GM12865 (cell line): ENCODE measurements around the gene RBM33.

Experiments
- DNase-seq: peaks from one replicate; pipeline ENCODE4 v3.0.0; 2010; ENCODE audit warnings: low read depth
- H3K4me3 ChIP-seq: 2 replicates; pipeline ENCODE4 v1.5.1; 2011; ENCODE audit warnings: mild to moderate bottlenecking, low read depth, low read length, control low read depth
- CTCF ChIP-seq: IDR thresholded peaks from 2 replicates; pipeline ENCODE4 v1.5.1; 2011; ENCODE audit warnings: low read length, control low read depth, low read depth, inconsistent platforms; ENCODE audit not compliant: insufficient read depth; ENCODE audit errors: missing control alignments

RBM33 gene

GRCh38 chr7:155603205-155603857, 41.1 kb upstream of the RBM33 start:
- no peak overlapping the region for H3K4me3 ChIP-seq
- TF ChIP-seq CTCF = no peak
- DNase-seq = no peak

GRCh38 chr7:155603858-155604503, 40.5 kb upstream of the RBM33 start:
- TF ChIP-seq CTCF = no peak
- DNase-seq = no peak
- no peak overlapping the region for H3K4me3 ChIP-seq

GRCh38 chr7:155604504-155604997, 39.9 kb upstream of the RBM33 start:
- DNase-seq = no peak
- no peak for TF ChIP-seq CTCF
- H3K4me3 ChIP-seq = no peak overlapping the region

DNA sequence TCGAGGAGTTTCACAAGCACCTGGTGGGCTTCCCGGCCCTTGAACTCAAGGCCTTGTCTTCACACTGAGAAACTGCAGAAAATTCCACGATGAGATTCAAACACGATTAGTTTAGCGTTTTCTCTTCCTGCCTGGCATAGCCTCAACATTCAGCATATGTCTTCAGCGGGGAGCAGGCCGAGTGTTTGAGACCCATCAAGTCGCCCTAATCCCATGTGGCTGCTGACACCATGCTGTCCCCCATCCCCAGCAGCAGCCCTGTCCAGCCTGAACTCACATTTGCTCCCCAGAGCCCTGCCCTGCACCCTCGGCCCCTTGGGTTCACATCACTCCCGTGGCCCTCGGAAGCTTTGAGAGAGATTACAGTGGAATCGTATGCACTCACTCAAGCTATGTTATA, 35.3 kb upstream of the RBM33 start:
- no peak for DNase-seq
- H3K4me3 ChIP-seq = no peak overlapping the region
- no peak for TF ChIP-seq CTCF

GRCh38 chr7:155610633-155611193, 33.7 kb upstream of the RBM33 start:
- no peak for DNase-seq
- TF ChIP-seq CTCF = no peak
- no peak overlapping the region for H3K4me3 ChIP-seq

DNA sequence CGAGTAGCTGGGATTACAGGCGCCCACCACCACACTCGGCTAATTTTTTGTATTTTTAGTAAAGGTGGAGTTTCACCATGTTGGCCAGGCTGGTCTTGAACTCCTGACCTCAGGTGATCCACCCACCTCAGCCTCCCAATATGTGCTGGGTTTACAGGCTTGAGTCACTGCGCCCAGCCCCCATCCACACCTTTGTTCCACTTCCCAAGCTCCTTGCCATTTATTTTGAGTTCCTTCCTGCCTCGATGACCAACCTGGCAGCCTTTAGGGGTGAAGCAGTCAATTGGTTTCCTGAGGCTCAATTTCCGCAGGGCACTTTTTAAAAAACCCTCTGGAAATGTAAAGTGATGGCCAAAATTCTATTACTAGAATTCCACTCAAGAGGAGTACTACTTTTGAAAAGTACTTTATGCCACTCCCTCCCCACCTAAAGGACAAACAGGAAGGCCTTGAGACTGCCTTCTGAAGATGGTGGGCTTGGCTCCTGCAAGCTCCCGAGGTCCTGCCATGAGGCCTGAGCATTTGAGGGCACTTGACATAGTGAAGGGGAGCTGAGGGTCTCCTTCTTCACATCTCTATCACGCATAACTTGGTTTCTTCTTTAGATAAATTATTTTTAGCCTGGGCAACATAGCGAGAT, 32.5 kb upstream of the RBM33 start:
- DNase-seq = no peak
- no peak for TF ChIP-seq CTCF
- H3K4me3 ChIP-seq = no peak overlapping the region
